Natural killer cell (primary cell): ENCODE data around the gene CDC20. TPM values are rescaled to one million over a fixed set of nuclear protein-coding genes. Genes with fewer than 3 reads are reported as not detected.

ENCODE experiments used
- ATAC-seq, 3 donors: fragments of 150-1000 bp in 2 of 3; fragments of 200-7000 bp in 1 of 3; cut with Tn5 transposase; 1 replicate in 1 of 3; 2 replicates in 2 of 3; pipeline ENCODE4 v1.10.0; 2021; ENCODE audit warnings: mild to moderate bottlenecking in 2 of 3, moderate library complexity in 2 of 3
- DNase-seq, 2 donors: peaks; one replicate each; pipeline versions ENCODE4 v3.0.0 to v3.0.0-alpha.2; 2013 to 2021; ENCODE audit warnings: mixed read lengths in 1 of 2
- H3K27ac ChIP-seq: one replicate; pipeline ENCODE4 v1.5.1; 2013; ENCODE audit warnings: mild to moderate bottlenecking, low read length
- H3K27me3 ChIP-seq: one replicate; pipeline ENCODE4 v1.6.1; 2013; ENCODE audit warnings: low read length; ENCODE audit not compliant: control insufficient read depth, insufficient read depth
- H3K36me3 ChIP-seq: one replicate; pipeline ENCODE4 v1.6.1; 2013; ENCODE audit warnings: low read length; ENCODE audit not compliant: control insufficient read depth, insufficient read depth
- H3K4me1 ChIP-seq: one replicate; pipeline ENCODE4 v1.6.1; 2013; ENCODE audit warnings: low read length; ENCODE audit not compliant: control insufficient read depth, insufficient read depth
- H3K4me3 ChIP-seq: one replicate; pipeline ENCODE4 v1.5.1; 2013; ENCODE audit warnings: low read length
- H3K9me3 ChIP-seq: one replicate; pipeline ENCODE4 v1.6.1; 2013; ENCODE audit warnings: low read length; ENCODE audit not compliant: control insufficient read depth, insufficient read depth
- H3K27ac Mint-ChIP-seq, 2 donors: one replicate each; pipeline ENCODE4 v1.8.0; 2022; ENCODE audit warnings: mild to moderate bottlenecking in 2 of 2, mixed read lengths in 2 of 2, moderate library complexity in 1 of 2
- H3K27me3 Mint-ChIP-seq, 2 donors: one replicate each; pipeline ENCODE4 v1.8.0; 2022; ENCODE audit warnings: low read depth in 2 of 2, mixed read lengths in 2 of 2
- H3K36me3 Mint-ChIP-seq: one replicate; pipeline ENCODE4 v1.8.0; 2022; ENCODE audit warnings: mixed read lengths
- H3K4me1 Mint-ChIP-seq, 2 donors: one replicate each; pipeline ENCODE4 v1.8.0; 2022; ENCODE audit warnings: mixed read lengths in 2 of 2
- H3K4me3 Mint-ChIP-seq: one replicate; pipeline ENCODE4 v1.8.0; 2022; ENCODE audit warnings: mild to moderate bottlenecking, moderate library complexity, mixed read lengths
- H3K9me3 Mint-ChIP-seq, 2 donors: one replicate each; pipeline ENCODE4 v1.8.0; 2022; ENCODE audit warnings: mixed read lengths in 2 of 2
- CTCF ChIP-seq: fragments of 200-600 bp; IDR thresholded peaks from one replicate; pipeline ENCODE4 v1.8.0; 2022; ENCODE audit warnings: antibody characterized with exemption
- WGBS: methylation state at CpG from one replicate; pipeline ENCODE4 v1.1.7; 2013; ENCODE audit warnings: missing lambda C conversion rate; ENCODE audit not compliant: insufficient coverage; 5-methylcytosine and 5-hydroxymethylcytosine counted together
- intact Hi-C: fragments of 100-400 bp; cut with micrococcal nuclease; formaldehyde crosslinking; loops from one replicate; pipeline ENCODE4 v1.14.2; 2022
- total RNA-seq, 4 donors: library from RNA; stranded (reverse); fragments of 120-200 nt in 1 of 4; gene quantifications; one replicate each; pipeline versions ENCODE4 v1.2.3 to v1.2.4, GENCODE V29; 2013 to 2022

CDC20 gene
- total RNA-seq, 3 donors from 2014 or later (not counting 1 experiment from before 2014, with no cell fraction given), result 0.50 to 2.4 (median 0.96) TPM

DNA sequence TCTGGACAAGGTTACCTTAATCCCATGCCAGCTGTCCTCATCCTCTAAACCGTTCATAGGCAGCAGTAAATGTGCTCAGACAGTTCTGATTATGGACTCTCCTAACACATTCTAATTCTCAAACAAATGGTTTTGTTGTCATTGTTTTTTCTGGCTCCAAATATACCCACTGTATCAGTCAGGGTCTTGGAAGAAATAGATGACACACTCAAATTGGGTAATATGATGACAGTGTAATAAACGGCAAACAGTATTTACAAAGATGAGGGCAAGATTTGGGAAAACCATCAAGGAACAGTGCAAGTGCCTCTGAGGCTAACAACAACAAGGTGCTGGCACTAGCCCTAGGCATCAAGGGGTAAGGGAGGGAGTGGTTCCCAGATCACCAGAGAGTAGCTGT lies 4.3 kb upstream of the CDC20 start:
- TF ChIP-seq CTCF, result no peak
- Histone ChIP-seq H3K27ac (no peak overlapping the region), H3K4me3 (no peak overlapping the region), H3K4me1 (peaks cover 19% of the 10 kb centered on the region), H3K36me3 (no peaks in the 10 kb centered on the region), H3K9me3 (no peaks in the 10 kb centered on the region), H3K27me3 (no peaks in the 10 kb centered on the region)
- no peak overlapping the region for H3K4me3 Mint-ChIP-seq
- peaks cover 16 to 28% of the 10 kb centered on the region in 2 donors for H3K4me1 Mint-ChIP-seq
- 93% methylated on average over 2 of the region's 2 CpGs for WGBS
- no peaks in the 10 kb centered on the region for H3K27me3 Mint-ChIP-seq
- intact Hi-C loops, result no loop called here
- DNase-seq, result no peak
- ATAC-seq, result no peak
- no peaks in the 10 kb centered on the region for H3K9me3 Mint-ChIP-seq
- H3K27ac Mint-ChIP-seq, result no peak overlapping the region
- no peaks in the 10 kb centered on the region for H3K36me3 Mint-ChIP-seq

GRCh38 chr1:43354936-43355335 lies 3.8 kb upstream of the CDC20 start:
- intact Hi-C loops, result no loop called here
- no peak for DNase-seq
- ATAC-seq, result no peak
- Histone ChIP-seq H3K27me3 (no peaks in the 10 kb centered on the region), H3K36me3 (no peaks in the 10 kb centered on the region), H3K9me3 (no peaks in the 10 kb centered on the region), H3K27ac (no peak overlapping the region), H3K4me1 (peaks cover 20% of the 10 kb centered on the region), H3K4me3 (no peak overlapping the region)
- Mint-ChIP-seq H3K4me3 (no peak overlapping the region), H3K27me3 (no peaks in the 10 kb centered on the region), H3K9me3 (no peaks in the 10 kb centered on the region), H3K4me1 (peaks cover 11 to 28% of the 10 kb centered on the region in 2 donors), H3K27ac (no peak overlapping the region), H3K36me3 (no peaks in the 10 kb centered on the region)
- no peak for TF ChIP-seq CTCF
- WGBS, result no CpG with 5 or more reads among the region's 2 CpGs

DNA sequence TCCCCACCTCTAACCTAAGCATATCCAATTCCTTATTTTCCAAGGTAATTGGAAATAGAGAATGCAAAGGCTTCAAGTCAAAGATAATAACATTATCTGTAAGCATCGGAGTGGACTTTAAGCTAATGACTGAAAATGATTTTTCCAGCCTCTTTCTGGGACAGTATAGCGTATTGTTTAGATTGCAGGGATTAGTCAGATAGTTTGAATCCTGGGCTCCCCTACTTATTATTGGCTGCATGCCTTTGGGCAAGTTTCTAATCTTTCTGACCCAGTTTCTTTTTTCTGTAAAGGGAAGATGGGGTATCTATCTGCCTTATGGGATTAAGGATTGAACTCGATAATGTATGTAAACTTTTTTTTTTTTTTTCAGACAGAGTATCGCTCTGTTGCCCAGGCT lies 1.5 kb upstream of the CDC20 start:
- no peaks in the 10 kb centered on the region for H3K27me3 Mint-ChIP-seq
- H3K4me3 Mint-ChIP-seq, result no peak overlapping the region
- H3K9me3 Mint-ChIP-seq, result no peaks in the 10 kb centered on the region
- H3K4me1 Mint-ChIP-seq, result peaks cover 10 to 32% of the 10 kb centered on the region in 2 donors
- Histone ChIP-seq H3K4me3 (no peak overlapping the region), H3K27ac (no peak overlapping the region), H3K36me3 (peaks cover 11% of the 10 kb centered on the region), H3K9me3 (no peaks in the 10 kb centered on the region), H3K4me1 (peaks cover 20% of the 10 kb centered on the region), H3K27me3 (no peaks in the 10 kb centered on the region)
- no peaks in the 10 kb centered on the region for H3K36me3 Mint-ChIP-seq
- DNase-seq (no peak), ATAC-seq (no peak)
- 95% methylated on average over 4 of the region's 4 CpGs for WGBS
- TF ChIP-seq CTCF, result no peak
- H3K27ac Mint-ChIP-seq, result no peak overlapping the region
- intact Hi-C loops, result no loop called here

- H3K4me1 ChIP-seq, result peaks cover 20% of the 10 kb centered on the region
- peaks cover 10 to 28% of the 10 kb centered on the region in 2 donors for H3K4me1 Mint-ChIP-seq
- H3K4me3 ChIP-seq, result peak overlapping the region; percentile 62
- ATAC-seq, result peak; percentile 2 to 34 (median 15)
- intact Hi-C loops, result loop anchor here (1.0 to 2.0 kb wide), 2 partner anchors 10 to 131 kb away; partner anchors contain the start of gene ELOVL1
- H3K36me3 Mint-ChIP-seq, result no peaks in the 10 kb centered on the region
- peak overlapping the region; percentile 62 to 81 for H3K27ac Mint-ChIP-seq
- H3K4me3 Mint-ChIP-seq, result peak overlapping the region; percentile 92
- TF ChIP-seq CTCF, result no peak
- DNase-seq, result peak in 1 of 2 donors; percentile 52
- H3K27me3 Mint-ChIP-seq, result no peaks in the 10 kb centered on the region
- peak overlapping the region; percentile 53 for H3K27ac ChIP-seq
- no peaks in the 10 kb centered on the region for H3K27me3 ChIP-seq
- no peaks in the 10 kb centered on the region for H3K9me3 ChIP-seq
- no peaks in the 10 kb centered on the region for H3K9me3 Mint-ChIP-seq
- under 1% methylated on average over 33 of the region's 33 CpGs for WGBS
- peaks cover 18% of the 10 kb centered on the region for H3K36me3 ChIP-seq
Measured at GRCh38 chr1:43358121-43358745, 548 bp upstream of the CDC20 start.
